HepG2 (cell line): ENCODE data around the gene FGGY. TPM values are rescaled to one million over a fixed set of nuclear protein-coding genes. Genes with fewer than 3 reads are reported as not detected.

ENCODE experiments used
- ATAC-seq: fragments of 200-7000 bp; cut with Tn5 transposase; 3 replicates; pipeline ENCODE4 v1.9.1; 2020; ENCODE audit warnings: mild to moderate bottlenecking, moderate library complexity
- BruUV-seq: library from RNA; stranded (reverse); fragments of 400-500 nt; replicated peaks from 2 replicates; lab custom pipeline; 2021; lab: Mats Ljungman, UMichigan
- CTCF ChIA-PET: fragments of 300-600 bp; formaldehyde crosslinking; extraction: SDS; loops from one replicate; lab custom pipeline; 2021; ENCODE audit warnings: low total read pairs, inconsistent platforms, low intra/inter-chr PET ratio; lab: Yijun Ruan, JAX
- POLR2A ChIA-PET: fragments of 350-600 bp; sonication (Branson Sonifier 250); formaldehyde crosslinking; loops from one replicate; lab custom pipeline; 2020; ENCODE audit warnings: antibody characterized with exemption, inconsistent platforms; lab: Yijun Ruan, JAX
- DNase-seq: peaks from one replicate; pipeline ENCODE4 v3.0.0-alpha.2; 2015; ENCODE audit warnings: low spot score
- FAIRE-seq: peaks from 3 replicates; lab custom pipeline; 2011; peaks lifted over from hg19 to GRCh38; lab: Jason Lieb, UNC
- H2AFZ ChIP-seq: one replicate; pipeline ENCODE4 v1.6.1; 2011; ENCODE audit warnings: low read length, inconsistent platforms
- H3K27ac ChIP-seq: fragments of 300-600 bp; 3 replicates; pipeline ENCODE4 v1.8.0; 2011; ENCODE audit warnings: mixed run types, mild to moderate bottlenecking, mixed read lengths, low read length, inconsistent platforms; ENCODE audit not compliant: insufficient read depth; ENCODE audit errors: extremely low read length
- H3K27me3 ChIP-seq, 2 experiments: fragments of 200-600 bp in 1 of 2; 2 replicates in 1 of 2; 3 replicates in 1 of 2; pipeline versions ENCODE4 v1.6.0 to v1.8.0; 2011; ENCODE audit warnings: low read length in 2 of 2, mild to moderate bottlenecking in 2 of 2, moderate library complexity in 2 of 2, inconsistent platforms in 1 of 2; ENCODE audit not compliant: insufficient read depth in 2 of 2, control insufficient read depth in 1 of 2
- H3K36me3 ChIP-seq, 2 experiments: fragments of 200-600 bp in 1 of 2; replicated peaks in 1 of 2; 2 replicates in 1 of 2; 3 replicates in 1 of 2; pipeline versions ENCODE4 v1.5.1 to v1.8.0; 2011; ENCODE audit warnings: low read length in 2 of 2, inconsistent platforms in 1 of 2; ENCODE audit not compliant: insufficient read depth in 2 of 2, control insufficient read depth in 1 of 2
- H3K4me1 ChIP-seq: 2 replicates; pipeline ENCODE4 v1.5.1; 2012; ENCODE audit warnings: low read length, inconsistent platforms; ENCODE audit not compliant: insufficient read depth
- H3K4me2 ChIP-seq: 2 replicates; pipeline ENCODE4 v1.6.0; 2011; ENCODE audit warnings: low read depth, low read length, inconsistent platforms
- H3K4me3 ChIP-seq, 3 experiments: fragments of 200-600 bp in 1 of 3; sonication (generic), shearing (Covaris generic) in 1 of 3; replicated peaks in 1 of 3; 2 replicates each; pipeline ENCODE4 v1.5.1; 2011 to 2016; ENCODE audit warnings: low read length in 3 of 3, inconsistent platforms in 2 of 3, low read depth in 2 of 3, mild to moderate bottlenecking in 2 of 3, control low read depth in 1 of 3, mixed read lengths in 1 of 3; ENCODE audit not compliant: insufficient read depth in 1 of 3
- H3K79me2 ChIP-seq: one replicate; pipeline ENCODE4 v1.6.1; 2011; ENCODE audit warnings: low read length, inconsistent platforms; ENCODE audit not compliant: insufficient read depth
- H3K9ac ChIP-seq: 2 replicates; pipeline ENCODE4 v1.6.0; 2011; ENCODE audit warnings: mild to moderate bottlenecking, low read depth, low read length, inconsistent platforms; ENCODE audit not compliant: insufficient read depth
- H3K9me3 ChIP-seq: 2 replicates; pipeline ENCODE4 v1.5.1; 2012; ENCODE audit warnings: mild to moderate bottlenecking, low read length
- H4K20me1 ChIP-seq: 2 replicates; pipeline ENCODE4 v1.6.0; 2011; ENCODE audit warnings: inconsistent platforms, mild to moderate bottlenecking, low read length, moderate library complexity; ENCODE audit not compliant: insufficient read depth
- CEBPG ChIP-seq: IDR thresholded peaks from 2 replicates; pipeline ENCODE4 v1.6.1; 2016
- HNF4A ChIP-seq: sonication (generic); formaldehyde crosslinking; IDR thresholded peaks from 2 replicates; pipeline ENCODE4 v1.4.0; 2020; ENCODE audit warnings: missing genetic modification reagents
- MIER3 ChIP-seq: IDR thresholded peaks from 2 replicates; pipeline ENCODE4 v1.6.1; 2016; ENCODE audit warnings: missing compliant biosample characterization, borderline replicate concordance
- RARA ChIP-seq: IDR thresholded peaks from 2 replicates; pipeline ENCODE4 v1.6.1; 2016; ENCODE audit warnings: missing genetic modification reagents, missing compliant biosample characterization
- RCOR2 ChIP-seq: IDR thresholded peaks from 2 replicates; pipeline ENCODE4 v1.6.1; 2016; ENCODE audit warnings: missing biosample characterization, missing genetic modification reagents
- SP140L ChIP-seq: sonication (generic); formaldehyde crosslinking; IDR thresholded peaks from 2 replicates; pipeline ENCODE4 v1.4.0; 2020; ENCODE audit warnings: missing genetic modification reagents, borderline replicate concordance
- STAG1 ChIP-seq: sonication (generic); formaldehyde crosslinking; IDR thresholded peaks from 2 replicates; pipeline ENCODE4 v1.4.0; 2020; ENCODE audit warnings: missing genetic modification reagents
- TFDP2 ChIP-seq: sonication (generic); formaldehyde crosslinking; IDR thresholded peaks from 2 replicates; pipeline ENCODE4 v1.4.0; 2020; ENCODE audit warnings: missing genetic modification reagents
- ZFP1 ChIP-seq: IDR thresholded peaks from 2 replicates; pipeline ENCODE4 v1.6.1; 2016
- ZNF232 ChIP-seq: sonication (generic); formaldehyde crosslinking; IDR thresholded peaks from 2 replicates; pipeline ENCODE4 v1.4.0; 2020; ENCODE audit warnings: missing genetic modification reagents, borderline replicate concordance
- ZNF280B ChIP-seq: sonication (generic); formaldehyde crosslinking; IDR thresholded peaks from 2 replicates; pipeline ENCODE4 v1.5.0; 2020; ENCODE audit warnings: missing genetic modification reagents, mild to moderate bottlenecking, borderline replicate concordance
- ZNF337 ChIP-seq: sonication (generic); formaldehyde crosslinking; IDR thresholded peaks from 2 replicates; pipeline ENCODE4 v1.5.1; 2020; ENCODE audit warnings: missing genetic modification reagents, low read depth, mild to moderate bottlenecking, borderline replicate concordance
- ZNF644 ChIP-seq: IDR thresholded peaks from 2 replicates; pipeline ENCODE4 v1.6.1; 2016; ENCODE audit warnings: low read depth
- ZXDC ChIP-seq: sonication (generic); formaldehyde crosslinking; IDR thresholded peaks from 2 replicates; pipeline ENCODE4 v1.5.0; 2020; ENCODE audit warnings: mild to moderate bottlenecking, missing genetic modification reagents
- WGBS: methylation state at CpG from one replicate; pipeline ENCODE4 v1.1.6; 2017; ENCODE audit warnings: low lambda C conversion rate; 5-methylcytosine and 5-hydroxymethylcytosine counted together
- in situ Hi-C: cut with HindIII; loops from 2 replicates; pipeline ENCODE4 v1.10.0; 2017; ENCODE audit warnings: low pct_unique_long_range_greater_than_20kb; ENCODE audit not compliant: extremely low pct_ligation_motif_present
- intact Hi-C: fragments of 100-400 bp; cut with micrococcal nuclease; formaldehyde crosslinking; loops from one replicate; pipeline ENCODE4 v1.10.0; 2022; ENCODE audit not compliant: unreplicated experiment
- polyA plus RNA-seq, 8 experiments: library from polyadenylated mRNA; depleted of rRNA in 3 of 8; stranded (reverse) in 7 of 8; unstranded in 1 of 8; fragments of >200 nt; fragmentation: Illumina TruSeq in 4 of 8; extraction: Trizol in 4 of 8; gene quantifications; 2 replicates each; pipeline versions ENCODE4 v1.2.1 to v1.2.3, GENCODE V29; 2011 to 2016; ENCODE audit warnings: low read depth in 4 of 8, missing spikeins in 1 of 8, mixed read lengths in 1 of 8; ENCODE audit not compliant: insufficient read depth in 1 of 8
- total RNA-seq, 5 experiments: library from RNA; depleted of rRNA; stranded (reverse); fragments of >200 nt; fragmentation: Illumina TruSeq; extraction: Trizol; gene quantifications; 2 replicates each; pipeline ENCODE4 v1.2.3, GENCODE V29; 2016; ENCODE audit warnings: low read depth in 1 of 5
- TF ChIP-seq, protein P1 (sequence below): sonication (generic); formaldehyde crosslinking; IDR thresholded peaks from 2 replicates; pipeline ENCODE4 v1.5.0; 2020; ENCODE audit warnings: mild to moderate bottlenecking, missing genetic modification reagents, borderline replicate concordance
- TF ChIP-seq, protein P2 (sequence below): sonication (generic); formaldehyde crosslinking; IDR thresholded peaks from 2 replicates; pipeline ENCODE4 v1.5.1; 2020; ENCODE audit warnings: mild to moderate bottlenecking, moderate library complexity, missing genetic modification reagents

Gene FGGY
- total and polyA plus RNA-seq, 2 of the 13 experiments (the other 11 are each of a cell fraction or from before 2014, with no cell fraction given): 15.7 to 27.5 TPM

DNA sequence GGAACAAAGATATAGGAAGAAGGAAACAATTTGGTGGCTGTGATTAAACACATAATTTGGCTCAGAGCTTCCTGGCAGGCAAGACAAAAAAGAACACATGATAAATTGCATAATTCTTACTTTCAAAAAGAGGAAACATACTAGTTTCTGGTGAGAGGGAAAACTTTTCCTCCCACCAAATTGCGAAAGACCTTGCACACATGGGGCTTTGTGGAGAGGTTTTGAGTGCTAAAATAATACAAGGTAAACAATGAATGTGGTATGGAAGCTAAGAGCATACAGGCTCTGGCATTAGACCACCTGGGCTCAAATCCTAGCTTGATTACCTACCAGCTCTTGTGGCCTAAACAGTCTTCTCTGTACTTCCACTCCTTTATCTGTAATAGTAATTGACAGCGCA, 377.7 kb downstream of the FGGY start:
- Histone ChIP-seq H3K27me3 (no peaks in the 10 kb centered on the region), H3K9ac (no peak overlapping the region), H3K27ac (peak overlapping the region; percentile 53), H3K9me3 (no peaks in the 10 kb centered on the region), H3K79me2 (no peaks in the 10 kb centered on the region), H3K4me1 (peaks cover 68% of the 10 kb centered on the region), H3K4me3 (no peak overlapping the region), H2AFZ (no peak overlapping the region), H4K20me1 (no peaks in the 10 kb centered on the region), H3K4me2 (no peak overlapping the region), H3K36me3 (0 out of 5 replicates have a peak, but pooled peaks cover 0 to 1% of the 10 kb centered on the region in 2 experiments)
- WGBS: 74% methylated on average over 2 of the region's 2 CpGs
- intact Hi-C loops (no loop called here), in situ Hi-C loops (loop anchor here (10.0 kb wide), 1 partner anchor 120 kb away; no protein-coding TSS in a partner anchor)
- FAIRE-seq: peak; percentile 64
- no TSS peak for BruUV-seq
- ChIA-PET CTCF (no interaction called here), POLR2A (no interaction called here)
- ATAC-seq: peak; percentile 9; the same call in 1 of the 3 replicates
- DNase-seq: peak; percentile 88
- 0 out of 2 replicates have a peak, but pooled peaks have one; percentile 33 for TF ChIP-seq ZNF644
- TF ChIP-seq, protein P1, sequence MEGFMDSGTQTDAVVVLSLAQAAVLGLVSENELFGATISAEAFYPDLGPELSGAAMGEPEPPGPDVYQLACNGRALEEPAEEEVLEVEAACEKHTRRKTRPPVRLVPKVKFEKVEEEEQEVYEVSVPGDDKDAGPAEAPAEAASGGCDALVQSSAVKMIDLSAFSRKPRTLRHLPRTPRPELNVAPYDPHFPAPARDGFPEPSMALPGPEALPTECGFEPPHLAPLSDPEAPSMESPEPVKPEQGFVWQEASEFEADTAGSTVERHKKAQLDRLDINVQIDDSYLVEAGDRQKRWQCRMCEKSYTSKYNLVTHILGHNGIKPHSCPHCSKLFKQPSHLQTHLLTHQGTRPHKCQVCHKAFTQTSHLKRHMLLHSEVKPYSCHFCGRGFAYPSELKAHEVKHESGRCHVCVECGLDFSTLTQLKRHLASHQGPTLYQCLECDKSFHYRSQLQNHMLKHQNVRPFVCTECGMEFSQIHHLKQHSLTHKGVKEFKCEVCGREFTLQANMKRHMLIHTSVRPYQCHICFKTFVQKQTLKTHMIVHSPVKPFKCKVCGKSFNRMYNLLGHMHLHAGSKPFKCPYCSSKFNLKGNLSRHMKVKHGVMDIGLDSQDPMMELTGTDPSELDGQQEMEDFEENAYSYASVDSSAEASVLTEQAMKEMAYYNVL (CRISPR knock-in tag): peak; percentile 32; the same call in 1 of the 2 replicates
- TF ChIP-seq SP140L (CRISPR knock-in tag): peak; percentile 63; the same call in 1 of the 2 replicates
- TF ChIP-seq ZNF232: no peak
- peak; percentile 30; the same call in 1 of the 2 replicates for TF ChIP-seq HNF4A
- 0 out of 2 replicates have a peak, but pooled peaks have one; percentile 43 for TF ChIP-seq RARA (CRISPR knock-in tag)
- TF ChIP-seq TFDP2 (CRISPR knock-in tag): peak; percentile 46; the same call in 1 of the 2 replicates
- TF ChIP-seq ZNF280B (CRISPR knock-in tag): no peak
- no peak for TF ChIP-seq ZFP1 (CRISPR knock-in tag)
- TF ChIP-seq CEBPG (CRISPR knock-in tag): peak; percentile 96
- TF ChIP-seq, protein P2, sequence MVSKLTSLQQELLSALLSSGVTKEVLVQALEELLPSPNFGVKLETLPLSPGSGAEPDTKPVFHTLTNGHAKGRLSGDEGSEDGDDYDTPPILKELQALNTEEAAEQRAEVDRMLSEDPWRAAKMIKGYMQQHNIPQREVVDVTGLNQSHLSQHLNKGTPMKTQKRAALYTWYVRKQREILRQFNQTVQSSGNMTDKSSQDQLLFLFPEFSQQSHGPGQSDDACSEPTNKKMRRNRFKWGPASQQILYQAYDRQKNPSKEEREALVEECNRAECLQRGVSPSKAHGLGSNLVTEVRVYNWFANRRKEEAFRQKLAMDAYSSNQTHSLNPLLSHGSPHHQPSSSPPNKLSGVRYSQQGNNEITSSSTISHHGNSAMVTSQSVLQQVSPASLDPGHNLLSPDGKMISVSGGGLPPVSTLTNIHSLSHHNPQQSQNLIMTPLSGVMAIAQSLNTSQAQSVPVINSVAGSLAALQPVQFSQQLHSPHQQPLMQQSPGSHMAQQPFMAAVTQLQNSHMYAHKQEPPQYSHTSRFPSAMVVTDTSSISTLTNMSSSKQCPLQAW: no peak
- TF ChIP-seq ZXDC (CRISPR knock-in tag): no peak
- peak; percentile 77; the same call in 1 of the 2 replicates for TF ChIP-seq MIER3 (CRISPR knock-in tag)
- TF ChIP-seq ZNF337 (CRISPR knock-in tag): no peak
- TF ChIP-seq RCOR2: peak; percentile 77
- TF ChIP-seq STAG1: peak; percentile 10; the same call in 1 of the 2 replicates
